Activated naive CD4-positive, alpha-beta T cell treated with anti-CD3 and anti-CD28 coated beads, Interleukin-2, amount 50 U/mL, for 24 hours (primary cell): ENCODE results near the gene YJU2.
"Not testable (repeated sequence)": the region's sequence is repeated elsewhere in the genome, so short reads cannot be mapped to it uniquely, and the experiment has no call there.

Experiments used
- H3K27ac Mint-ChIP-seq: one replicate; pipeline ENCODE4 v1.8.0; 2021; ENCODE audit warnings: mild to moderate bottlenecking, mixed read lengths
- H3K27me3 Mint-ChIP-seq: one replicate; pipeline ENCODE4 v1.8.0; 2021; ENCODE audit warnings: mixed read lengths
- H3K36me3 Mint-ChIP-seq: one replicate; pipeline ENCODE4 v1.8.0; 2021; ENCODE audit warnings: mixed read lengths
- H3K4me1 Mint-ChIP-seq: one replicate; pipeline ENCODE4 v1.8.0; 2021; ENCODE audit warnings: mixed read lengths
- H3K4me3 Mint-ChIP-seq: one replicate; pipeline ENCODE4 v1.8.0; 2021; ENCODE audit warnings: mild to moderate bottlenecking, mixed read lengths
- H3K9me3 Mint-ChIP-seq: one replicate; pipeline ENCODE4 v1.8.0; 2021; ENCODE audit warnings: mixed read lengths

The YJU2 gene

DNA sequence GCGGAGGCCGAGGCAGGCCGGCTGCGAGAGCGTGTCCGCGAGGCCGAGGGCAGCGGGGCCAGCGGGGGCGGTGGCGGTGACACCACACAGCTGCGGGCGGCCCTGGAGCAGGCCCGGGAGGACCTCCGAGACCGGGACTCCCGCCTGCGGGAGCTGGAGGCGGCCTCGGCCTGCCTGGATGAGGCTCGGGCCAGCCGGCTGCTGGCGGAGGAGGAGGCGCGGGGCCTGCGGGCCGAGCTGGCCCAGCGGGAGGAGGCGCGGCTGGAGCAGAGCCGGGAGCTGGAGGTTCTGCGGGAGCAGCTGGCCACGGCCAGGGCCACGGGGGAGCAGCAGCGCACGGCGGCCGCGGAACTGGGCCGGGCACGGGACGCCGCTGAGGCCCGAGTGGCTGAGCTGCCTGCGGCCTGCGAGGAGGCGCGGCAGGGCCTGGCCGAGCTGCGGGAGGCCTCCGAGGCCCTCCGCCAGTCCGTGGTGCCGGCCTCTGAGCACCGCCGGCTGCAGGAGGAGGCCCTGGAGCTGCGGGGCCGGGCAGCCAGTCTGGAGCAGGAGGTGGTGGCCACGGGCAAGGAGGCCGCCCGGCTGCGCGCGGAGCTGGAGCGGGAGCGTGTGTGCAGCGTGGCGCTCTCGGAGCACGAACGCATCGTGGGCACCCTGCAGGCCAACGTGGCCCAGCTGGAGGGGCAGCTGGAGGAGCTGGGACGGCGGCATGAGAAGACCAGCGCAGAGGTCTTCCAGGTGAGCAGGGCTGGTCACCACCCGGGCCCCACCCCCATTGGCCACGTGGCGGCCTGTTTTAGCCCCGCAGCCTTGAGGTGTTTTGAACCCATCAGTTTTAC lies 29.2 kb upstream of the YJU2 start:
- Mint-ChIP-seq H3K4me3 (no peak overlapping the region), H3K36me3 (no peaks in the 10 kb centered on the region), H3K27ac (no peak overlapping the region), H3K27me3 (no peaks in the 10 kb centered on the region), H3K4me1 (no peaks in the 10 kb centered on the region), H3K9me3 (no peaks in the 10 kb centered on the region)

GRCh38 chr19:4218523-4218922 lies 28.4 kb upstream of the YJU2 start:
- H3K36me3 Mint-ChIP-seq: not testable (repeated sequence)

DNA sequence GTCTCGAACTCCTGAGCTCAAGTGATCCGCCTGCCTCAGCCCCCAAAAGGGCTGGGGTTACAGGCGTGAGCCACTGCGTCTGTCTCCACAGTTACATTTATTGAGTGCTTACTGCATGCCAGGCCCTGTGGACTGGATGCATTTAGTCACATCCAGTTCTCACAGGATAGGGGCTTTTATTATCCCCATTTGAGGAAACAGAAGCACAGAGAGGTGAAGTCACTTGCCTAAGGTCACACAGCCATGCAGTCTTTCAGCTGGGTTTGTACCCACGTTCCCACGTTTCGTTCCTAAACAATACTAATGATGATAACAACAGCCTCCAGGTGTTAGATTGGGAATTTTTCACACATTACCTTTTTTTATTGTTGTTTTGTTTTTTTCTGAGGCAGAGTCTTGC lies 26.7 kb upstream of the YJU2 start:
- Mint-ChIP-seq H3K27ac (no peak overlapping the region), H3K9me3 (no peaks in the 10 kb centered on the region), H3K4me3 (no peak overlapping the region), H3K36me3 (no peaks in the 10 kb centered on the region), H3K27me3 (no peaks in the 10 kb centered on the region), H3K4me1 (no peaks in the 10 kb centered on the region)

More at GRCh38 chr19:4218523-4218922, 28.4 kb upstream of the YJU2 start:
- H3K9me3 Mint-ChIP-seq, H3K4me1 Mint-ChIP-seq, H3K27me3 Mint-ChIP-seq, H3K4me3 Mint-ChIP-seq, H3K27ac Mint-ChIP-seq: not testable (repeated sequence)

GRCh38 chr19:4224470-4224869 lies 22.4 kb upstream of the YJU2 start:
- Mint-ChIP-seq H3K27ac (no peak overlapping the region), H3K4me3 (no peak overlapping the region), H3K36me3 (no peaks in the 10 kb centered on the region), H3K4me1 (no peaks in the 10 kb centered on the region), H3K27me3 (no peaks in the 10 kb centered on the region), H3K9me3 (no peaks in the 10 kb centered on the region)

DNA sequence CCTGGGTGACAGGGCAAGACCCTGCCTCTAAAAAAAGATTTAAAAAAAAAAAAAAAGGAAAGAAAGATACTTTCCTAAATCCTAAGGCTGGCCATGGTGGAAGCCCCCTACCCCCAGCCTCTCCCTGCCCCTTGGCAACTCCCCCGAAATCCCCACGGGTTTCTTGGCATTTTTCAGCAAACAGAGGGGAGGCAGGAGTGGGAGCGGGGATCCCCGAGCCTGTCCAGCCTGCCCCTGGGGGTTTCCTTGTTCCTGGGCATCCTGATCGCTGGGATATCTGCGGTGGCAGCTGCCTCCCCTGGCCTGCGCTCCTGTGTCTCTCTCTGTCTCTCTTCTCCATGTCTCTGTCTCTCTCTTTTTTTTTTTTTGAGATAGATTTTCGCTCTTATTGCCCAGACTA lies 21.0 kb upstream of the YJU2 start:
- no peak overlapping the region for H3K4me3 Mint-ChIP-seq
- H3K36me3 Mint-ChIP-seq: no peaks in the 10 kb centered on the region
- no peaks in the 10 kb centered on the region for H3K4me1 Mint-ChIP-seq
- no peaks in the 10 kb centered on the region for H3K9me3 Mint-ChIP-seq
- no peaks in the 10 kb centered on the region for H3K27me3 Mint-ChIP-seq
- no peak overlapping the region for H3K27ac Mint-ChIP-seq

DNA sequence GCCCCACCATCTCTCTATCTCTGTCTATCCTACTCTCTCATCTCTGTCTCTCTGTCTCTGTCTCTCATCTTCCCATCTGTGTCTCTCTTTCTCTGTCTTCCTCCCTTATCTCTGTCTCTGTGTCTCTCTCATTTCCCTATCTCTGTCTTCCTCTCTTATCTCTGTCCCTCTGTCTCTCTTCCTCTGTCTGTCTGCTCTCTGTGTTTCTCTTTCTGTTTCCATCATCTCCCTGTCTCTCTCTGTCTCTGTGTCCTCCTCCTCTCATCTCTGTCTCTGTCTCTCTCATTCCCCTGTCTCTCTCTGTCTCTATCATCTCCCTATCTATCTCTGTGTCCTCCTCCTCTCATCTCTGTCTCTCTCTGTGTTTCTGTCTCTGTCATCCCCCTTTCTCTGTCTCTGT lies 19.1 kb upstream of the YJU2 start:
- H3K36me3 Mint-ChIP-seq: no peaks in the 10 kb centered on the region
- H3K27me3 Mint-ChIP-seq: no peaks in the 10 kb centered on the region
- no peaks in the 10 kb centered on the region for H3K4me1 Mint-ChIP-seq
- H3K27ac Mint-ChIP-seq: no peak overlapping the region
- no peak overlapping the region for H3K4me3 Mint-ChIP-seq
- H3K9me3 Mint-ChIP-seq: no peaks in the 10 kb centered on the region

DNA sequence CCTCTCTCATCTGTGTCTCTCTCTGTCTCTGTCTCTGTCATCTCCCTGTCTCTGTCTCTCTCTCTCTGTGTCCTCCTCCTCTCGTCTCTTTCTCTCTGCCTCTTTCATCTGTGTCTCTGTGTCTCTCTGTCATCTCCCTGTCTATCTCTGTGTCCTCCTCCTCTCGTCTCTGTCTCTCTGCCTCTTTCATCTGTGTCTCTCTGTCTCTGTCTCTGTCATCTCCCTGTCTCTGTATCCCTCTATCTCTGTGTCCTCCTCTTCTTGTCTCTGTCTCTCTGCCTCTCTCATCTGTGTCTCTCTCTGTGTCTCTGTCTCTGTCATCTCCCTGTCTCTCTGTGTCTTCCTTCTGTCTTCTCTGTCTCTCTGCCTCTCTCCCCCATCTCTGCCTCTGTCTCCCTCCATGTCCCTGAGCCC lies 18.1 kb upstream of the YJU2 start:
- no peak overlapping the region for H3K27ac Mint-ChIP-seq
- peaks cover 5% of the 10 kb centered on the region for H3K27me3 Mint-ChIP-seq
- no peaks in the 10 kb centered on the region for H3K36me3 Mint-ChIP-seq
- no peaks in the 10 kb centered on the region for H3K9me3 Mint-ChIP-seq
- no peaks in the 10 kb centered on the region for H3K4me1 Mint-ChIP-seq
- H3K4me3 Mint-ChIP-seq: no peak overlapping the region

GRCh38 chr19:4229179-4229931 lies 17.5 kb upstream of the YJU2 start, which contains the start of gene EBI3:
Gene EBI3, plus strand, starts transcription at chr19:4229523. Its CDS starts 28 bp downstream, at chr19:4229551.
- peaks cover 6% of the 10 kb centered on the region for H3K27me3 Mint-ChIP-seq
- no peaks in the 10 kb centered on the region for H3K4me1 Mint-ChIP-seq
- no peaks in the 10 kb centered on the region for H3K36me3 Mint-ChIP-seq
- no peak within 1 kb of the TSS for H3K27ac Mint-ChIP-seq
- no peak within 1 kb of the TSS for H3K4me3 Mint-ChIP-seq
- H3K9me3 Mint-ChIP-seq: no peaks in the 10 kb centered on the region

GRCh38 chr19:4230237-4230636 lies 16.6 kb upstream of the YJU2 start:
- not testable (repeated sequence) for H3K27me3 Mint-ChIP-seq, H3K4me3 Mint-ChIP-seq, H3K36me3 Mint-ChIP-seq, H3K27ac Mint-ChIP-seq, H3K4me1 Mint-ChIP-seq, H3K9me3 Mint-ChIP-seq

DNA sequence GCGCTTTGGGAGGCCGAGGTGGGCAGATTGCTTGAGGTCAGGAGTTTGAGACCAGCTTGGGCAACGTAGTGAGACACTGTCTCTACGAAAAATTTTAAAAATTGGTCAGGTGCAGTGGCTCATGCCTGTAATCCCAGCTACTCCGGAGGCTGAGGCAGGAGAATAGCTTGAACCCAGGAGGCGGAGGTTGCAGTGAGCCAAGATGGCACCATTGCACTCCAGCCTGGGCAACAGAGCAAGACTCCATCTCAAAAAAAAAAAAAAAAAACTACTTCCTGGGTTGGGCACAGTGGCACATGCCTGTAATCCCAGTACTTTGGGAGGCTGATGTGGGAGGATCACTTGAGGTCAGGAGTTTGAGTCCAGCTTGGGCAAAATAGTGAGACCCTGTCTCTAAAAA lies 15.4 kb upstream of the YJU2 start:
- H3K4me3 Mint-ChIP-seq, H3K9me3 Mint-ChIP-seq, H3K27ac Mint-ChIP-seq, H3K36me3 Mint-ChIP-seq, H3K27me3 Mint-ChIP-seq, H3K4me1 Mint-ChIP-seq: not testable (repeated sequence)

- H3K36me3 Mint-ChIP-seq, H3K27me3 Mint-ChIP-seq: not testable (repeated sequence)
Observed at GRCh38 chr19:4232139-4232538, 14.7 kb upstream of the YJU2 start.

DNA sequence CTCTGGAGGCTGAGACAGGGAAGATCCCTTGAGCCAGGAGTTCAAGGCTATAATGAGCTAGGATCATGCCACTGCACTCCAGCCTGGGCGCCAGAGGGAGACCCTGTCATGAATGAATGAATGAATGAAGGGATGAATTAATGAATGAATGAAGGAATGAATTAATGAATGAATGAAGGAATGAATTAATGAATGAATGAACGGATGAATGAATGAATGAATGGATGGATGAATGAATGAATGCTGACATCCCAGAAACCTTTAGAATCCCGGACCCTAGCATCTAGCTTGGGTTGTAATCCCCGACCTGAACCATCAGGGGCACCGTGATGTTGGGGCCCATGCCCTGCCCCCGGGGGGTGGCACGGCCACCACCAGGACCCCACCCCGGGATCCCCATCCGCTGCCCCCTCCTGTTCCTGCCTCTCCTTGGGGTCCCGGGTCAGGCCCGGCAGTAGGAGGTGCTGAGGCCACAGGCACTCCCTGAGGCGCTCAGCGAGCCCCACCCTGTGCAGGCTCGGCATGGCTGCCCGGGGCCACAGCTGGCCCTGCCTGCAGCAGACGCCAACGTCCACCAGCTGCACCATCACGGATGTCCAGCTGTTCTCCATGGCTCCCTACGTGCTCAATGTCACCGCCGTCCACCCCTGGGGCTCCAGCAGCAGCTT lies 14.1 kb upstream of the YJU2 start:
- H3K4me1 Mint-ChIP-seq: no peaks in the 10 kb centered on the region
- peaks cover 6% of the 10 kb centered on the region for H3K27me3 Mint-ChIP-seq
- no peaks in the 10 kb centered on the region for H3K36me3 Mint-ChIP-seq
- H3K4me3 Mint-ChIP-seq: no peak overlapping the region
- H3K27ac Mint-ChIP-seq: no peak overlapping the region
- no peaks in the 10 kb centered on the region for H3K9me3 Mint-ChIP-seq

More at GRCh38 chr19:4232139-4232538, 14.7 kb upstream of the YJU2 start:
- not testable (repeated sequence) for H3K4me3 Mint-ChIP-seq, H3K4me1 Mint-ChIP-seq, H3K9me3 Mint-ChIP-seq, H3K27ac Mint-ChIP-seq

DNA sequence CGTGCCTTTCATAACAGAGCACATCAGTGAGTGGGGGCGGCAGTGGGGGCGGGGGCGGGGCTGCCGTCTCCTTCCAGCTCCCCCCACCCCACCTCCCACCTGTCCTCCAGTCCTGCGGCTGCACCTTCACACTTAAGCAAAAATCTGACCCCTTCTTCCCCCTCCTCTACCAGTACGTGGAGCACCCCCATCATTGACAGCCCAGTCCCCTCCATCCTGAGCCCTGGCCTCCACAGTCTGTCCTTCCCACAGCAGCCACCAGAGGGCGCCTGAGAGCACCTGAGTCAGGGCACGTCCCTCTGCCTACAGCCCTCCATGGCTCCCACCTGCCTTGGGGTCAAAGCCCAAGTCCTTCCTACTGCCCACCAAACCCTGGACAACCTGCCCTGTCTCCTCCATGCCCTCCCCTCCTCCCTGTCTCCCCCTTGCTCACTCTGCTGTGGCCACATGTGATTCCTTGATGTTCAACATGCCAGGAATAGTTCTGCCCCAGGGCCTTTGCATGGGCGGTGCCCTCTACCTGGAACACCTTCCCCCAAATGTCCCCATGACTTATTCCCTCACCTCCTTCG lies 13.5 kb upstream of the YJU2 start:
- H3K9me3 Mint-ChIP-seq: no peaks in the 10 kb centered on the region
- H3K4me1 Mint-ChIP-seq: no peaks in the 10 kb centered on the region
- H3K27me3 Mint-ChIP-seq: peaks cover 6% of the 10 kb centered on the region
- H3K27ac Mint-ChIP-seq: no peak overlapping the region
- no peak overlapping the region for H3K4me3 Mint-ChIP-seq
- H3K36me3 Mint-ChIP-seq: no peaks in the 10 kb centered on the region

- Mint-ChIP-seq H3K36me3 (no peaks in the 10 kb centered on the region), H3K27ac (peak overlapping the region; percentile 10), H3K27me3 (peaks cover 6% of the 10 kb centered on the region), H3K4me3 (no peak overlapping the region), H3K4me1 (no peaks in the 10 kb centered on the region), H3K9me3 (no peaks in the 10 kb centered on the region)
Observed at GRCh38 chr19:4234142-4234861, 12.6 kb upstream of the YJU2 start.

GRCh38 chr19:4234862-4235201 lies 12.0 kb upstream of the YJU2 start:
- peaks cover 6% of the 10 kb centered on the region for H3K27me3 Mint-ChIP-seq
- H3K9me3 Mint-ChIP-seq: no peaks in the 10 kb centered on the region
- no peaks in the 10 kb centered on the region for H3K4me1 Mint-ChIP-seq
- no peak overlapping the region for H3K27ac Mint-ChIP-seq
- H3K4me3 Mint-ChIP-seq: no peak overlapping the region
- H3K36me3 Mint-ChIP-seq: no peaks in the 10 kb centered on the region
